ENCODE measurements around the gene PADI4. TPM values are rescaled to one million over a fixed set of nuclear protein-coding genes. Genes with fewer than 3 reads are reported as not detected.
"Not testable (repeated sequence)": the region's sequence is repeated elsewhere in the genome, so short reads cannot be mapped to it uniquely, and the experiment has no call there.

Gene PADI4
- total RNA-seq, 1 donor from 2014 or later, result not detected

DNA sequence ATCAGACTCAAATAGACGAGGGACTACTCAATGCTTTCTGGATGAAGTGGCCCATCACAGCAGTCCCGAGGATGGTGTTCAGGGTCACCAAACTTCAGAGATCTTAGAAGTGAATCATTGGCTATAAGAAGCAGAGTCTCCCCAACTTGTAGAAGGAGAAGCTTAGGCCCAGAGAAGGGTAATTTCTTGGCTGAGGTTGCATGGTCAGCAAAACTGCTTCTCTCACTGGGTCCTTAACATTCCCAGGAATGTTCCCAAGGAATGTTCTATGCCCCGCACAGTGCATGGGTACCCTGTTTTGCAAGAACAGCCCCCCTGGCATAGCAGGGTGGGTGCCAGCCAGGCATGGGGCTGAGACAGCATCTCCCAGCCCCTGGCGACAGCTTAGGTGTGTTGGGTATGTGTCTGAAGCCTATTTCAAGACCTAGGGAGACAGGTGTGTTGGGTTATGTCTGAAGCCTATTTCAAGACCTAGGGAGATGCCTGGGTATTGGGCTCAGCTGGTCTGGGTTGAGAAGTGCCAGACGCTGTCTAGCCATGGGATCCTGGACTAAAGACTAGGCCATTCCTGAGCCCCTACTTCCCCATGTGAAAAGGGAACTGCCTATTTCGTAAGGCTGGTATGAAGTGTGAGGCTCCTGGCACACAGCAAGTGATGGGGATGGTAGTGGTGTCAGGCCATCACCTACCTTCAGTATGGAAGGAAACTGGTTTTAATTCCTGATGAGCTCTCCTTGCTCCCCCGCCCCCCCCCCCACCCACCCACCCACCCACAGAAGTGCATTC is 90.1 kb downstream of the PADI4 start:
- DNase-seq, result no peak

DNA sequence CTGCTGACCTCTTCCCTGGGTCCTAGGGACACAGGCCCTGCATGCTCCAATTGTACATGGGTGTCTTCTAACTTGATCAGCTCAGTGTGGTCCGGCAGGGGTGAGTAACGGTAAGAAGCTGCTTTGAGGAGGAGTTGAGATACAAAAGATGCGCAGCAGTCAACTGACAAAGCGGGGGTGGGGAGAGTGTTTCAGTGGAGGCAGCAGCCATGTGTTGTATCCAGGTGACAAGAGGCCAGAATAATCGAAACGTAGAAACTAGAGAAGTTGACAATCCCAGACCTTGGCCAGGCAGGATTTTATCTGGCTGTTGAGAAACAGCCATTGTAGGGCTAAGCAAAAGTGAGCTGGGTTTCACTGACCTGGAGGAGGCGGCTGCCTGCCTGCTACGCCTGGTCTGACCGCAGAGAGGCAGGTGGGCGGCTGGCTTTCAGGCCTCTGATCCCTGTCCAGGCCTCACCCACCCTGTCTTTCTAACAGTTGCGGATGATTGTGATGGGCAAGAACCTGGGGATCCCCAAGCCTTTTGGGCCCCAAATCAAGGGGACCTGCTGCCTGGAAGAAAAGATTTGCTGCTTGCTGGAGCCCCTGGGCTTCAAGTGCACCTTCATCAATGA is 92.8 kb downstream of the PADI4 start:
- no peak for DNase-seq

DNA sequence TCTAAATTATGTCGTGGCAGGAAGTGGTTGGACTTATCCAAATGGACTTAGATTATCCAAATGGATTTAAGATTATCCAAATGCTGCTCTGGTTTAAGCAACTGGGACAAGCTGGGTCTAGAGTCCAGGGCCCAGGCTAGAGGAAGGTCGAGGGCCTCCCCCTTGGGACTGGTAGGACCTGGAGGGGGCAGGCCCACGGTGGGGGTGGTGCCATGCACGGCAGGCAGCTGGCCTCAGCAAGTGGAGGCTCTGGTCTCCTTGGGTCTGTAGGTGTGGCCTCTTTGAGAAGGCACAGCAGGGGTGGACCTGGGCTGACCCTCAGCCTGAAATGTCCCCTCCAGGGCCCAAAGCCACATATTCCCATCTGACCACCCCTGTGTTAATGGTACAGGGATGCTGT is 93.8 kb downstream of the PADI4 start:
- no peak for DNase-seq

DNA sequence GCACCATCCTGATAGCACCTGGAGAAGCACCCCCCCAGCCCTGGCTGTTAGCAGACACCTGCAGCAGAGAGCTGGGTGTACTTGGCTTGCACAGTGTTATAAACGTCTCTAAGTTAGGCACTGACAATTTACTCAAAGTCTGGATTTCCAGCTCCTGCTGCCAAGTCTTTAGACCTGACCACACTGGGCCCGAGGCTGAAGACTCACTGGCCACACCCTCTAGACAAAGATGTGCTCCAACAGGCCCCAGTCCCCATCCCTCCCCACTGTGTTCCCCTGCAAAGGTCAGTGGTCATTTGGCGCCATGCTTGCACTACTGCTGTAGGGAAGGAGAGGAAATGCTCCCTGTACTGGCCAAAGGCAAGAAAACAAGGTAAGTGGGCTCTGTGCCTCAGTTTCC is 95.1 kb downstream of the PADI4 start:
- no peak for DNase-seq

DNA sequence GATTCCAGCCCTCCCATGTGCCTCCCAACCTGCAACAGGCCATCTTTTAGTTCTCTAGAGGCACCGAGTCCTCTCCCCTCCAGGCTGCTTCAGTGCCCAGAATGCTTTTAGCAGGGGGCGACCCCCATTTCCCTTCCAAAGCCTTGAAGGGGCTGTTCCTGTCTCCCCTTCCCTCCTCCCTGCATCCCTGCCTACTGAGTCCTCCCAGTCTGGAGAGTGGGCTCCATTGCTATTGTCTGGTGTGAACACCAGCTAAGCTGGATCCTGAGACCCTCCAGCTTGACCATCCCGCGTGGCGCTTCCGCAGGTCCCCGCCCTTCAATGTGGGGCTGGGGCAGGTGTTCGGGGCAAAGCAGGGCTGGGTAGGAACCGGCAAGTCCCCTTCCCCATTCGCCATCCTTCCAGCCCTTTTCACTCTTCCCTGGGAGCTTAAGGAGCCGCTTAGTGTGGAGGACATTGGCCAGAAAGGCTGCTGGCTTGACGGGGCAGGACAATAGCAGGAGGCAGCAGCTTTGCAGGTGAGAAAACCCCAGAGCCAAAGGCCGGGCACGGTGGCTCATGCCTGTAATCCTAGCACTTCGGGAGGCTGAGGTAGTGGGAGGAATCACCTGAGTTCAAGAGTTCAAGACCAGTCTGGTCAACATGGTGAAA is 96.2 kb downstream of the PADI4 start:
- DNase-seq, result no peak

DNA sequence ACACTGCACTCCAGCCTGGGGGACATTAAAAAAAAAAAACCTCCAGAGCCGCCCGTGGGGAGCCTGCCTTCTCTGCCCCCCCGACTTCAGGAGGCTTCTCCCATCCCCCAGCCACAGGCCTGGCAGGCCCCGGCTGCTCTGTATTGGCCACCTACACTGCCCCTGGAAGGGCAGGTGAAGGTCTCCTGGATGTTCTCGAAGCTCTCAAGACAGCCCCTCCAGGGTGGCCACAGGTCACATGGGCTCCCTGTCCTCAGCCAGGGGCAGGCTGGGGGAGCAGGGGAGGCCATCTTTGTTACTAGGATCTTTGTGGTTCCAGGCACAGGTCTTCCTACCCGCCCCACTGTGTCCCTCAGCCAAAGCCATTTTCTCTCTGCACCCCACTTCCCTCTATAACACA is 96.8 kb downstream of the PADI4 start:
- no peak for DNase-seq

DNA sequence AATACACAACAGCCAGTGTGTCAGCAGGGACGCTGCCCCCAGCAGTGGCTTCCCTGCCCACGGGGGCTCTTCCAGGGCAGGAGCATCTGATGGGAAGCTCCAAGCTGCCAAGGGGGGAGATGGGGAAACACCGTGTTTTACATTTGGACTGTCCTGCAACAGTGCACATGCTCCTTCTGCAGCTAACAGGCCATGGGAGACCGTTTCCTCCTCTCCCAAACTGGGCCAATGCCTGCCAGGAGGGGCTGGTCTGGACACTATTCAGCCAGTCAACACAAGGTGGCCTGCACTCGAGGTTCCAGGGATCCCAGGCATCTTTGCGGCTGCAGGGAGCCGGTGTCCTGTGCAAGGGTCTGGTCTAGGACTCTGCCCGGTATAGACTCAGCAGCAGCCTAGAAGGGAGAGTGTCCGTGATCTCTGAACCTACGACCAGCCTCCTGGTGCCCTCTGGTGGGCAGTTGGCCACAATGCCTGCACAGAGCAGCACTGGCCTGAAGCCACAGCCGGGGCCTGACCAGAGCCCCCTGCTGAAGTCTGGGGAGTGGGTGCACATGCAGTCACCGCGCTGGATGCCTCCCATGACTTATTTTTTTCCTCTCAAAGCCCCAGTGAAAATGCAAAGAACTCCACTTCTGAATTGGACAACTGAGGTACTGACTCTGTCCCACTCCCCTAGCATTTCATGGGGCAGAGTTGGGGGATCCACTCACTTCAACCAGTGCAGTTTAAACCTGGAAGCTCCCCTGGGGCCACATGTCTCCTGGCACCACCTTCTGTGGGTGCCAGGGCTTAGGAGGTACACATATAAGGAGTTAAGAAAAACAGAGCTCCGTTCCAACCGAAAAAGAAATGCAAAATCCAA is 98.1 kb downstream of the PADI4 start:
- DNase-seq, result peak; percentile 14

DNA sequence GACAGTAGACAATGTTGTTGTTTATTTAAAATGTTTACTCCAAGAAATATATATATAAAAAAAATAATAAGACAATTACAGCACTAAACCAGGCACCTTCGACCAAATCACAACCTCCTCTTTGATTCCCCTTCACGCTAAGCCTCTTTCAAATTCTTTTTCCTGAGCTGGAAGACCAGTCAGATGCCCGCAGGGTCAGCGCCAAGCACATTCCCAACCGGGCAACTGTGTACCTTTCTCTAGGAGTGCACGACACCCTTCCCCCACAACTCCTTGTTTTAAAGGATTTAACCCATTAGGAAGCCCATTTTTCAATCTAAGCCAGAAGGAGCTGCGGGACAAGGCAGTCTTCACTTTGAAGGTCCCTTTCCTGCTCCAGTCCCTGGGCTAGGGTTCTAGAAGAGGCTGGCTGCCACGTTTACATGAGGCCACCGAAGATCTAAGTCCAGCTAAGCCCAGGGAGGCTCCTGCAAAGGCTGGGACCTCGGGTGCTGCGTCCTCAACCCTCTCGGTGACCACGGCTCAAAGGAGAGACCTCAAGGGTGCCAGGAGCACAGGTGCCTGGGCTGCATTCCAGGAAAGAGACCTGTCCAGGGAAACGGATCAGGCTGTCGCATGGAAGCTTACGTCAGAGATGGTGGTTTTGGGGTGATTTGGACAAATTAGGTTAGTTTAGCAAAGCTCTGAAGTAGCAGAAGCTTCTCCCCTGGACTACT is 98.9 kb downstream of the PADI4 start:
- not testable (repeated sequence) for DNase-seq

DNA sequence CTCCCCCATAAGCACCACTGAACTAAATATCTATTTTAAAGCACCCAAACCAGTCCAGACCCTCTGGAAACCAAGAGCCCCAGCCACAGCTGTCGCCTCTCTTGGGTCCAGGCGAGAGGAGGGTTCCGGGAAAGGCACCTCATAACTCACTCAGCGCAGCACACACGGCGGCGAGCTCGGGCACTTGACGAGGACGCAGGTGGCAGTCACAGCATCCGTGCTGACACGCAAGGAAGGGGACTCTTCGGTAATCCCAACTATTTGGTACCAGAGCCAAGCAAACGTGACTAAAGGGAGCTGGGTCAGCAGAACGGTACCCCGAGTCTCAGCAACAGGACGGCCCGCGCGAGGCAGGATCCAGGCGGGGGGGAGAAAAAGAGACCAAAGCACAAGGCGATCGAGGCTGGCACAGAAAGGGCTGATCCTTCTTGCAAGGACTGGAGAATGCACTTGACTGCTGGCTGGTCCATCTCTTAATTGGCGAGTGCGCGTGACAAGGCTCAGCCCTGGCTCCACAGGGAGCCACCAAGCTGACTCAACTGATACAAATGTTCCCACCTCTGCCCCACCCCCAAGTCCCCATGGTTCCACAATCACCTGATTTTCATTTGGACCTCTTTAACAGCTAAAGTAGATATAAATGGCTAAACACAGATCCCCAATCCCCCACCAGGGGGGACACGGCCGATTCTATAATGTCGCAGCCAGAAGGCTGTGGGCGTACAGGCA is 100.0 kb downstream of the PADI4 start:
- not testable (repeated sequence) for DNase-seq

DNA sequence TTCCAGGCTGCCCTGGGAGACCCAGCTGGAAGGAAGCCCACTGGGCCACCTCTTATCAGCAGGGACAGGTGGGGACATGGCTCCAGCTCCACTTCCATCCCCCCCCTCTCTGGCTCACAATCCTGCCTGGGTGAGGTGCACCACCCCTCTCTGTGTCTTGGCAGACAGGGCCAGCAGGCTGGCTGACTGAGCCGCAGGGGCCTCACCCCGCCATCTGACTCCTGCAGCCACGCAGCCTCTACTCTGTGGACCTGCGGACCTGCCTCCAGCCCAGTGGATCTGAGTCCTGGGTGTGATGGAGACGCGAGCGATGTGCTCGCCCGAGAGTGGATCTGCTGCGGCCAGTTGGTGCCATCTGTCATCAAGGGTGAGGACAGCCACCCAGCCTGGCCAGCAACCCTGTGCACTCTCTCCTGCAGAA is 101.4 kb downstream of the PADI4 start:
- no peak for DNase-seq

DNA sequence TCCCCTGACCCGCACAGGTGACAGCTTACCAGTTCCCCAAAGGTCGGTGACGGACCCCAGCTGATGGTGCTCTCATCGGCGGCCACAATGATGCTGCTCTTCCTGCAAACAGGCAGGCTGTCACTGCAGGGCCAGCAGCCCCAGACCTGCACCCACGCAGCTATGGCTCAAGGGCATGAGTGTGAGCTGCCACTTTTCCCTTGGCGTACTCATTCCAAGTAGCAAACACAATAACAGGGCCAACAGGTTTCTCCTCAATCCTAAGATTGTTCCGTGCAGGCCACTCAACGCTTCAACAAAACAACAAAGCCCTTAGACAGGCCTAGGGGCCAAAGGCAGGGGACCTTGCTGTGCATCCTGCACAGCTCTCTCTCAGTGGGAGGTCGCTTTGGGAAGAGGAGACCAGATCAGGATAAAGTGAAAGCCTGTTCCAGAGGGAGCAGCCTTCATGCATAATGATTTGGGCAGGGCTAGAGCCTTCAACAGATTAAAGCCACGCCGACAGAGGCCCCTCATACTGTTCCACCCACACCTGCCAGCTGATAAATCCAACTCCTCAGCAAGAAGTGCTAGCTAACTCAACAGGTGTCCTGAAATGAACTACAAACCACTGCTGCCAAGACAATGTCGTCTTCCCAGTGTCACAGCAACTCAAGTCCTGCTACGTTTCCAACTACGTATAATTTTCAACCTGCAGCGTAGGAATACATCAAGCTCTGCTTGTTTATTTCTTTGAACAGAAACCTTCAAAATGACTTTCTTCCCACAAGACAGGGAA is 104.3 kb downstream of the PADI4 start:
- DNase-seq, result no peak

Small RNA genes lying within 50 kb of the gene (small RNA-seq; reads per million reads assigned to genes)
- gene MIR3972, result not detected

Other genes starting within 250 kb of the PADI4 start
- gene PADI2, start 188.7 kb upstream of the PADI4 start, total RNA-seq, result 0.94 TPM
- not detected for gene PADI1, start 103.1 kb upstream of the PADI4 start, total RNA-seq
- gene PADI3, start 59.1 kb upstream of the PADI4 start, total RNA-seq, result not detected
- not detected for gene PADI6, start 64.0 kb downstream of the PADI4 start, total RNA-seq
- gene RCC2, start 131.5 kb downstream of the PADI4 start, total RNA-seq, result 26.8 TPM
- 22.3 TPM for gene ARHGEF10L, start 231.5 kb downstream of the PADI4 start, total RNA-seq